Measurements from ENCODE around the gene GRAP2. TPM values are rescaled to one million over a fixed set of nuclear protein-coding genes. Genes with fewer than 3 reads are reported as not detected.

The GRAP2 gene
- total and polyA plus RNA-seq, 11 donors, result 0.24 to 5.0 (median 0.85) TPM; not detected in 1

- ATAC-seq (no peak), DNase-seq (no peak)
- Histone ChIP-seq H3K4me1 (peaks cover 0 to 14% (median 0%) of the 10 kb centered on the region in 12 donors), H3K27ac (no peak overlapping the region), H3K4me3 (no peak overlapping the region), H3K9me3 (no peaks in the 10 kb centered on the region), H3K36me3 (no peaks in the 10 kb centered on the region), H3K27me3 (peaks cover 0 to 7% (median 0%) of the 10 kb centered on the region in 9 donors)
- WGBS, 4 donors, result 73 to 88% (median 79%) methylated on average over 2 of the region's 2 CpGs
- intact Hi-C loops (cut with DNase I), result loop anchor here in 1 of 10 donors (10.0 kb wide), 1 partner anchor 62 kb away; no protein-coding TSS in a partner anchor
- TF ChIP-seq POLR2A (IDR thresholded peaks at IDR 0.05), result no peak
- no peak for TF ChIP-seq CTCF (IDR thresholded peaks at IDR 0.05)
These were observed 52.2 kb downstream of the GRAP2 start for GRCh38 chr22:39953101-39953500.

GRCh38 chr22:39954584-39955055 lies 53.7 kb downstream of the GRAP2 start:
- DNase-seq (no peak), ATAC-seq (no peak)
- Histone ChIP-seq H3K27me3 (peaks cover 0 to 13% (median 0%) of the 10 kb centered on the region in 9 donors), H3K9me3 (no peaks in the 10 kb centered on the region), H3K27ac (no peak overlapping the region), H3K4me1 (peaks cover 0 to 17% (median 0%) of the 10 kb centered on the region in 12 donors), H3K4me3 (no peak overlapping the region), H3K36me3 (peaks cover 0 to under 1% (median 0%) of the 10 kb centered on the region in 9 donors)
- 89 to 95% (median 92%) methylated on average over 2 to 4 of the region's 4 CpGs for WGBS, 4 donors
- TF ChIP-seq POLR2A (IDR thresholded peaks at IDR 0.05) (no peak), CTCF (IDR thresholded peaks at IDR 0.05) (no peak)
- intact Hi-C loops (cut with DNase I), result loop anchor here in 1 of 10 donors (10.0 kb wide), 1 partner anchor 60 kb away; no protein-coding TSS in a partner anchor

GRCh38 chr22:39955675-39956074 lies 54.8 kb downstream of the GRAP2 start:
- Histone ChIP-seq H3K9me3 (no peaks in the 10 kb centered on the region), H3K27ac (no peak overlapping the region), H3K4me1 (peaks cover 0 to 28% (median 0%) of the 10 kb centered on the region in 12 donors), H3K27me3 (peaks cover 0 to 13% (median 0%) of the 10 kb centered on the region in 9 donors), H3K36me3 (peaks cover 0 to 9% (median 0%) of the 10 kb centered on the region in 9 donors), H3K4me3 (no peak overlapping the region)
- intact Hi-C loops (cut with DNase I), result loop anchor here in 1 of 10 donors (10.0 kb wide), 1 partner anchor 59 kb away; no protein-coding TSS in a partner anchor
- TF ChIP-seq POLR2A (IDR thresholded peaks at IDR 0.05) (no peak), CTCF (IDR thresholded peaks at IDR 0.05) (no peak)
- DNase-seq (no peak), ATAC-seq (no peak)
- 90 to 100% (median 96%) methylated on average over 2 of the region's 2 CpGs for WGBS, 4 donors

GRCh38 chr22:39956932-39957664 lies 56.2 kb downstream of the GRAP2 start:
- ATAC-seq (no peak), DNase-seq (no peak)
- TF ChIP-seq CTCF (IDR thresholded peaks at IDR 0.05) (no peak), POLR2A (IDR thresholded peaks at IDR 0.05) (no peak)
- H3K4me3 ChIP-seq, result no peak overlapping the region
- peaks cover 0 to 13% (median 0%) of the 10 kb centered on the region in 9 donors for H3K27me3 ChIP-seq
- H3K4me1 ChIP-seq, result peaks cover 0 to 42% (median 0%) of the 10 kb centered on the region in 12 donors
- no peaks in the 10 kb centered on the region for H3K9me3 ChIP-seq
- 51 to 72% (median 65%) methylated on average over 9 to 10 of the region's 10 CpGs for WGBS, 4 donors
- peaks cover 0 to 9% (median 0%) of the 10 kb centered on the region in 9 donors for H3K36me3 ChIP-seq
- intact Hi-C loops (cut with DNase I), result loop anchor here in 1 of 10 donors (10.0 kb wide), 1 partner anchor 58 kb away; no protein-coding TSS in a partner anchor
- no peak overlapping the region for H3K27ac ChIP-seq
